ENCODE measurements around the gene TRIM32.

TRIM32 gene

GRCh38 chr9:116720111-116720510, 33.0 kb downstream of the TRIM32 start:
- Histone ChIP-seq H3K36me3 (ENCODE audit: control insufficient read depth in 1 of 2, insufficient read depth in 2 of 2, low read length in 2 of 2) (no peaks in the 10 kb centered on the region), H3K4me3 (ENCODE audit: low read depth in 1 of 2, low read length in 2 of 2) (no peak overlapping the region), H3K9me3 (ENCODE audit: control insufficient read depth in 1 of 2, low read length in 2 of 2) (no peaks in the 10 kb centered on the region), H3K27me3 (ENCODE audit: control insufficient read depth in 1 of 2, insufficient read depth in 2 of 2, low read length in 2 of 2) (no peaks in the 10 kb centered on the region), H3K4me1 (ENCODE audit: control insufficient read depth in 1 of 2, insufficient read depth in 2 of 2, low read length in 2 of 2) (no peaks in the 10 kb centered on the region), H3K27ac (ENCODE audit: low read depth, low read length) (no peak overlapping the region), H3K9ac (ENCODE audit: low read depth in 1 of 2, low read length in 2 of 2) (no peak overlapping the region)

- no peak overlapping the region for H3K9ac ChIP-seq (ENCODE audit: low read depth in 1 of 2, low read length in 2 of 2)
- H3K4me1 ChIP-seq (ENCODE audit: control insufficient read depth in 1 of 2, insufficient read depth in 2 of 2, low read length in 2 of 2) = no peaks in the 10 kb centered on the region
- H3K9me3 ChIP-seq (ENCODE audit: control insufficient read depth in 1 of 2, low read length in 2 of 2) = no peaks in the 10 kb centered on the region
- no peak overlapping the region for H3K27ac ChIP-seq (ENCODE audit: low read depth, low read length)
- H3K36me3 ChIP-seq (ENCODE audit: control insufficient read depth in 1 of 2, insufficient read depth in 2 of 2, low read length in 2 of 2) = no peaks in the 10 kb centered on the region
- H3K4me3 ChIP-seq (ENCODE audit: low read depth in 1 of 2, low read length in 2 of 2) = no peak overlapping the region
- no peaks in the 10 kb centered on the region for H3K27me3 ChIP-seq (ENCODE audit: control insufficient read depth in 1 of 2, insufficient read depth in 2 of 2, low read length in 2 of 2)
Observed at GRCh38 chr9:116721411-116721810, 34.3 kb downstream of the TRIM32 start.

- Histone ChIP-seq H3K27me3 (ENCODE audit: control insufficient read depth in 1 of 2, insufficient read depth in 2 of 2, low read length in 2 of 2) (no peaks in the 10 kb centered on the region), H3K9ac (ENCODE audit: low read depth in 1 of 2, low read length in 2 of 2) (no peak overlapping the region), H3K9me3 (ENCODE audit: control insufficient read depth in 1 of 2, low read length in 2 of 2) (no peaks in the 10 kb centered on the region), H3K27ac (ENCODE audit: low read depth, low read length) (no peak overlapping the region), H3K4me1 (ENCODE audit: control insufficient read depth in 1 of 2, insufficient read depth in 2 of 2, low read length in 2 of 2) (no peaks in the 10 kb centered on the region), H3K36me3 (ENCODE audit: control insufficient read depth in 1 of 2, insufficient read depth in 2 of 2, low read length in 2 of 2) (no peaks in the 10 kb centered on the region), H3K4me3 (ENCODE audit: low read depth in 1 of 2, low read length in 2 of 2) (no peak overlapping the region)
Observed at GRCh38 chr9:116721944-116722343, 34.8 kb downstream of the TRIM32 start.

DNA sequence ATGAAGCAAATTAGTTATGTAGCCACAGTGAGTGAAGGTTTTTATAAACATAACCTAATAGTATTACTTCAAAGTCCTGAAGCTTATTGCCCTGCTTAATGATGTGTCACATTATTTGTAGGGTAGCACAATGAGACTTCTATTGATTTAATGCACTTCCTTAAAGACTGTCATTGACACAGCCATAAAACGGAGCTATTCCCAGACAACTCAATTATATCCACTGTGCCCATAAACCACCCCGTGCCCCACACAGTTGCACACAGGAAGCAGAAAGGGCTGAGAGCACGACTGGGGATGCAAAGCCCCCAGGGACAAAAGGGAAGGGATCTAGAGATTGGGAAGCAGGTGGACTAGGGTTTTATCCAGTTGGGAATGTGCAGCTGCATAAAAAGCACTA, 37.0 kb downstream of the TRIM32 start:
- Histone ChIP-seq H3K4me1 (ENCODE audit: control insufficient read depth in 1 of 2, insufficient read depth in 2 of 2, low read length in 2 of 2) (no peaks in the 10 kb centered on the region), H3K36me3 (ENCODE audit: control insufficient read depth in 1 of 2, insufficient read depth in 2 of 2, low read length in 2 of 2) (no peaks in the 10 kb centered on the region), H3K27me3 (ENCODE audit: control insufficient read depth in 1 of 2, insufficient read depth in 2 of 2, low read length in 2 of 2) (no peaks in the 10 kb centered on the region), H3K27ac (ENCODE audit: low read depth, low read length) (no peak overlapping the region), H3K9ac (ENCODE audit: low read depth in 1 of 2, low read length in 2 of 2) (no peak overlapping the region), H3K9me3 (ENCODE audit: control insufficient read depth in 1 of 2, low read length in 2 of 2) (no peaks in the 10 kb centered on the region), H3K4me3 (ENCODE audit: low read depth in 1 of 2, low read length in 2 of 2) (no peak overlapping the region)

DNA sequence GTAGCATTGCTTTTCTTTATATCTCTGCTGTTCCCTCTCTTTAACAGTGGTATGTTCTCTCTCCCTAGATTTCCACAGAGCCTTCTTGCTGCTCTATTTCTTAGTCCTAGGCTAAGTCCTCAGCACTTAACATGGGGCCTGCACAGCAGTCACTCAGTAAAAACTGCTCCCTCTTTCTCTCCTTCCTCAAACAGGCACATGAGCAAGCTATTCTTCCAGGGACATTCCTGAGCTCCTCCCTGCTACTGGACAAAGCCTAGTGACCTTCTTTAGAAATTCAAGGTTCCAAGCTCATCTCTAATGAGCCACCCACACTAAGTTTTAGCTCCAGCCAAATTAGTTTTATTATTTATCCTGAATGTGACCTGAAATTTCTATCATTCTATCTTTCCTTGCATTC, 39.5 kb downstream of the TRIM32 start:
- H3K27me3 ChIP-seq (ENCODE audit: control insufficient read depth in 1 of 2, insufficient read depth in 2 of 2, low read length in 2 of 2) = no peaks in the 10 kb centered on the region
- no peak overlapping the region for H3K4me3 ChIP-seq (ENCODE audit: low read depth in 1 of 2, low read length in 2 of 2)
- H3K4me1 ChIP-seq (ENCODE audit: control insufficient read depth in 1 of 2, insufficient read depth in 2 of 2, low read length in 2 of 2) = no peaks in the 10 kb centered on the region
- no peaks in the 10 kb centered on the region for H3K36me3 ChIP-seq (ENCODE audit: control insufficient read depth in 1 of 2, insufficient read depth in 2 of 2, low read length in 2 of 2)
- H3K9me3 ChIP-seq (ENCODE audit: control insufficient read depth in 1 of 2, low read length in 2 of 2) = no peaks in the 10 kb centered on the region
- H3K9ac ChIP-seq (ENCODE audit: low read depth in 1 of 2, low read length in 2 of 2) = no peak overlapping the region
- H3K27ac ChIP-seq (ENCODE audit: low read depth, low read length) = no peak overlapping the region

- Histone ChIP-seq H3K27ac (ENCODE audit: low read depth, low read length) (no peak overlapping the region), H3K9ac (ENCODE audit: low read depth in 1 of 2, low read length in 2 of 2) (no peak overlapping the region), H3K4me1 (ENCODE audit: control insufficient read depth in 1 of 2, insufficient read depth in 2 of 2, low read length in 2 of 2) (no peaks in the 10 kb centered on the region), H3K9me3 (ENCODE audit: control insufficient read depth in 1 of 2, low read length in 2 of 2) (no peaks in the 10 kb centered on the region), H3K27me3 (ENCODE audit: control insufficient read depth in 1 of 2, insufficient read depth in 2 of 2, low read length in 2 of 2) (no peaks in the 10 kb centered on the region), H3K4me3 (ENCODE audit: low read depth in 1 of 2, low read length in 2 of 2) (no peak overlapping the region), H3K36me3 (ENCODE audit: control insufficient read depth in 1 of 2, insufficient read depth in 2 of 2, low read length in 2 of 2) (no peaks in the 10 kb centered on the region)
Observed at GRCh38 chr9:116733010-116733641, 46.0 kb downstream of the TRIM32 start.

- H3K9me3 ChIP-seq (ENCODE audit: control insufficient read depth in 1 of 2, low read length in 2 of 2) = no peaks in the 10 kb centered on the region
- no peak overlapping the region for H3K4me3 ChIP-seq (ENCODE audit: low read depth in 1 of 2, low read length in 2 of 2)
- H3K27ac ChIP-seq (ENCODE audit: low read depth, low read length) = no peak overlapping the region
- no peaks in the 10 kb centered on the region for H3K36me3 ChIP-seq (ENCODE audit: control insufficient read depth in 1 of 2, insufficient read depth in 2 of 2, low read length in 2 of 2)
- no peak overlapping the region for H3K9ac ChIP-seq (ENCODE audit: low read depth in 1 of 2, low read length in 2 of 2)
- H3K4me1 ChIP-seq (ENCODE audit: control insufficient read depth in 1 of 2, insufficient read depth in 2 of 2, low read length in 2 of 2) = no peaks in the 10 kb centered on the region
- no peaks in the 10 kb centered on the region for H3K27me3 ChIP-seq (ENCODE audit: control insufficient read depth in 1 of 2, insufficient read depth in 2 of 2, low read length in 2 of 2)
Observed at GRCh38 chr9:116736399-116737151, 49.5 kb downstream of the TRIM32 start.

- no peak overlapping the region for H3K4me3 ChIP-seq (ENCODE audit: low read depth in 1 of 2, low read length in 2 of 2)
- H3K4me1 ChIP-seq (ENCODE audit: control insufficient read depth in 1 of 2, insufficient read depth in 2 of 2, low read length in 2 of 2) = no peaks in the 10 kb centered on the region
- no peaks in the 10 kb centered on the region for H3K36me3 ChIP-seq (ENCODE audit: control insufficient read depth in 1 of 2, insufficient read depth in 2 of 2, low read length in 2 of 2)
- H3K9me3 ChIP-seq (ENCODE audit: control insufficient read depth in 1 of 2, low read length in 2 of 2) = no peaks in the 10 kb centered on the region
- no peak overlapping the region for H3K27ac ChIP-seq (ENCODE audit: low read depth, low read length)
- no peaks in the 10 kb centered on the region for H3K27me3 ChIP-seq (ENCODE audit: control insufficient read depth in 1 of 2, insufficient read depth in 2 of 2, low read length in 2 of 2)
- H3K9ac ChIP-seq (ENCODE audit: low read depth in 1 of 2, low read length in 2 of 2) = no peak overlapping the region
Observed at GRCh38 chr9:116737152-116737546, 50.0 kb downstream of the TRIM32 start.

DNA sequence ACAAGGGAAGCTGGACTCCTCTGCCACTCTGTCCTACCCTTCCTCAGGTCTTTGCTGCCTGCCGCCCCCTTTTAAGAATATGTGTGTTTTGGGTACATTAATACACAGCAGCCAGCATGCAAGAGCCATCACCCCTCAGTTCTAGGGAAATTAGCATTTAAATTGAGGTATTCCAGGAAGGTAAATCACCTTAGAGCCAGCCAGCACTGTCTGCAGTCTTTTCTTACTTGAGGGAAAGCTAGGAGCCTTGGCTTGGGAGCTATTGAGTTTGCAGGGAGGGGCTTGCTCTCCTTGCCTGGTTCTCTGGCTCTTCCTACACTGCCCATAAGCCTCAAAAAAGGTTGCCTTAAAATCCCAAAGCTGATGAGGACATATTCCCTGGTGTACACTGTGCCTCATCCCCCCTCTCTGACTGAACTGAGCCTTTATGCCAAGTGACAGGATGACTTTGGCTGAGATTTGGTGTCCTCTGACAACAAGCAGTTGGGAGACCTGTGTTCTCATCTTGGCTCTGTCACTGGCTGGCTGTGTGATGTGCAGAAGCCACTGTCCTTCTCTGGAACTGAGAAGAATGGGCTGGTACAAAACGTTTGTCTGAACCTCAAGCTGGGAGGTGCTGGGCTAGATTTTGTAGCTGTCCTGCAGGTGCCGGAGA, 54.1 kb downstream of the TRIM32 start:
- Histone ChIP-seq H3K9ac (ENCODE audit: low read depth in 1 of 2, low read length in 2 of 2) (no peak overlapping the region), H3K36me3 (ENCODE audit: control insufficient read depth in 1 of 2, insufficient read depth in 2 of 2, low read length in 2 of 2) (no peaks in the 10 kb centered on the region), H3K27ac (ENCODE audit: low read depth, low read length) (no peak overlapping the region), H3K9me3 (ENCODE audit: control insufficient read depth in 1 of 2, low read length in 2 of 2) (no peaks in the 10 kb centered on the region), H3K4me3 (ENCODE audit: low read depth in 1 of 2, low read length in 2 of 2) (no peak overlapping the region), H3K27me3 (ENCODE audit: control insufficient read depth in 1 of 2, insufficient read depth in 2 of 2, low read length in 2 of 2) (no peaks in the 10 kb centered on the region), H3K4me1 (ENCODE audit: control insufficient read depth in 1 of 2, insufficient read depth in 2 of 2, low read length in 2 of 2) (no peaks in the 10 kb centered on the region)

- H3K9ac ChIP-seq (ENCODE audit: low read depth in 1 of 2, low read length in 2 of 2) = no peak overlapping the region
- no peaks in the 10 kb centered on the region for H3K9me3 ChIP-seq (ENCODE audit: control insufficient read depth in 1 of 2, low read length in 2 of 2)
Observed at GRCh38 chr9:116741742-116742141, 54.6 kb downstream of the TRIM32 start.

More at GRCh38 chr9:116741742-116742141, 54.6 kb downstream of the TRIM32 start:
- no peaks in the 10 kb centered on the region for H3K4me1 ChIP-seq (ENCODE audit: control insufficient read depth in 1 of 2, insufficient read depth in 2 of 2, low read length in 2 of 2)
- no peaks in the 10 kb centered on the region for H3K36me3 ChIP-seq (ENCODE audit: control insufficient read depth in 1 of 2, insufficient read depth in 2 of 2, low read length in 2 of 2)
- H3K27ac ChIP-seq (ENCODE audit: low read depth, low read length) = no peak overlapping the region
- H3K27me3 ChIP-seq (ENCODE audit: control insufficient read depth in 1 of 2, insufficient read depth in 2 of 2, low read length in 2 of 2) = peaks cover 0 to 2% of the 10 kb centered on the region in 2 donors
- no peak overlapping the region for H3K4me3 ChIP-seq (ENCODE audit: low read depth in 1 of 2, low read length in 2 of 2)

Measured in duodenal mucosa (tissue), 2 donors.